ENCODE results near the gene DBNDD1. TPM values are rescaled to one million over a fixed set of nuclear protein-coding genes. Genes with fewer than 3 reads are reported as not detected.
"Not testable (repeated sequence)": the region's sequence is repeated elsewhere in the genome, so short reads cannot be mapped to it uniquely, and the experiment has no call there.

DBNDD1 gene
- total RNA-seq, 1 experiment from 2014 or later: 64.6 TPM

DNA sequence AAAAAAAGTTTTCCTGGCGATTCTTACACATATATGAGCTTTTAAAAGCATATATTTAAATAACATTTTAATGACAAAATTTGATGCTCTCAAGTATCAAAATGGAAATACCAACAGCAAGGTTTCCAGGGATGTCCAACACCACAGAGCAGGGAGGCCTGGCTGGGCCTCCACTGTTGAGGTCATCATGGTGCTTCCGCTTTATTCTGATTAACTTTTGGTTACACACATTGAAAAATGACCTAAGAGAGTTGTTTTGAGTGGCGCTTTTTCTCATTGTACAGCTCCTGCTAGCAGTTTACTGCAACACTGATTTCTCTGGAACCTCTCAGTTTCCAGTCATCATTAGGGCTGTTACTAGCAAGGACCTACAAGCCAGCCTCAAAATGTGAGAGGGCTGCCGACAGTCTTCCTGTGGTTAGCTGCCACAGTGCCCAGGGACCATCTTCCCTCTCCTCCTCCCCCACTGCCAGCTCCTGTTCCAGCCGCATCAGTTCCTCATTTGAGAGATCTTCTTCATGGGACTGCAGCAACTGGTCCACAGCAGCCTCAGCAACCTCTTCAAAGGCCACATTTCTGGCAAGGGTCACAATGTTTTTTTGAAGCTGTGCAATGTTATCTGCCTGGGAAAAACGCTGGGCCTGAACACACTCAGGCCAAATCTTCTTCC, 49.4 kb downstream of the DBNDD1 start:
- peaks cover 27% of the 10 kb centered on the region for H3K4me1 Mint-ChIP-seq (ENCODE audit: low read depth, unreplicated experiment)
- POLR2A ChIA-PET: interaction anchor here (0.7 to 0.8 kb wide), 3 partner anchors 17 to 493 kb away, joined by 3 to 4 read pairs (median 4); no protein-coding TSS in a partner anchor
- intact Hi-C loops (cut with micrococcal nuclease; ENCODE audit: unreplicated experiment): no loop called here

DNA sequence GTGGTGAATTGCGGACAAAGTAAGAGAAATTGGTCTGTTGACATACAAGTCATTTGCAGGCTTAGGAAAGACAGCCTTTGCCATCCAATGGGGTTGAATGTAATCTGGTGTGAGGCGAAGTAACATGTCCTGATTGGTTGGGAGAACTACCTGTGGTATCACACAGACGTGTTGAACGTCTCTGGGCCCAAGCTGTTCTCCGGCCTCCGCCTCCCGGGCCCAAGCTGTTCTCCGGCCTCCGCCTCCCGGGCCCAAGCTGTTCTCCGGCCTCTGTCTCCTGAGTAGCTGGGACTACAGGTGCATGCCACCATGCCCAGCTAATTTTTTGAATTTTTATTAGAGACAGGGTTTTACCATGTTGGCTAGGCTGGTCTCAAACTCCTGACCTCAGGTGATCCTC, 51.2 kb downstream of the DBNDD1 start:
- H3K4me3 ChIP-seq (ENCODE audit: low read depth, low read length); H3K9me3 Mint-ChIP-seq (ENCODE audit: unreplicated experiment); H3K27me3 Mint-ChIP-seq (ENCODE audit: insufficient read depth, unreplicated experiment); intact Hi-C loops (cut with micrococcal nuclease; ENCODE audit: unreplicated experiment); H3K27ac Mint-ChIP-seq (ENCODE audit: unreplicated experiment); H3K27me3 ChIP-seq (replicated peaks; ENCODE audit: control insufficient read depth, insufficient read depth, low read length); DNase-seq; H3K9me3 ChIP-seq; H3K4me3 Mint-ChIP-seq (ENCODE audit: unreplicated experiment); H3K36me3 ChIP-seq (ENCODE audit: control insufficient read depth, insufficient read depth, low read length); H3K4me1 ChIP-seq; BruUV-seq (replicated peaks); POLR2A ChIA-PET; CTCF ChIA-PET: not testable (repeated sequence)
- Mint-ChIP-seq H3K4me1 (ENCODE audit: low read depth, unreplicated experiment) (peaks cover 15% of the 10 kb centered on the region), H3K36me3 (ENCODE audit: insufficient read depth, unreplicated experiment) (peaks cover 45% of the 10 kb centered on the region)

More for the DNA sequence above, 49.4 kb downstream of the DBNDD1 start:
- CTCF ChIA-PET: no interaction called here
- Histone ChIP-seq H3K4me1 (peaks cover 14% of the 10 kb centered on the region), H3K9me3 (no peaks in the 10 kb centered on the region), H3K36me3 (ENCODE audit: control insufficient read depth, insufficient read depth, low read length) (peaks cover 6% of the 10 kb centered on the region), H3K4me3 (ENCODE audit: low read depth, low read length) (no peak overlapping the region), H3K27me3 (replicated peaks; ENCODE audit: control insufficient read depth, insufficient read depth, low read length) (no peaks in the 10 kb centered on the region)
- TF ChIP-seq, protein P1, sequence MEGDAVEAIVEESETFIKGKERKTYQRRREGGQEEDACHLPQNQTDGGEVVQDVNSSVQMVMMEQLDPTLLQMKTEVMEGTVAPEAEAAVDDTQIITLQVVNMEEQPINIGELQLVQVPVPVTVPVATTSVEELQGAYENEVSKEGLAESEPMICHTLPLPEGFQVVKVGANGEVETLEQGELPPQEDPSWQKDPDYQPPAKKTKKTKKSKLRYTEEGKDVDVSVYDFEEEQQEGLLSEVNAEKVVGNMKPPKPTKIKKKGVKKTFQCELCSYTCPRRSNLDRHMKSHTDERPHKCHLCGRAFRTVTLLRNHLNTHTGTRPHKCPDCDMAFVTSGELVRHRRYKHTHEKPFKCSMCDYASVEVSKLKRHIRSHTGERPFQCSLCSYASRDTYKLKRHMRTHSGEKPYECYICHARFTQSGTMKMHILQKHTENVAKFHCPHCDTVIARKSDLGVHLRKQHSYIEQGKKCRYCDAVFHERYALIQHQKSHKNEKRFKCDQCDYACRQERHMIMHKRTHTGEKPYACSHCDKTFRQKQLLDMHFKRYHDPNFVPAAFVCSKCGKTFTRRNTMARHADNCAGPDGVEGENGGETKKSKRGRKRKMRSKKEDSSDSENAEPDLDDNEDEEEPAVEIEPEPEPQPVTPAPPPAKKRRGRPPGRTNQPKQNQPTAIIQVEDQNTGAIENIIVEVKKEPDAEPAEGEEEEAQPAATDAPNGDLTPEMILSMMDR (IDR thresholded peaks at IDR 0.05; ENCODE audit: insufficient read depth in 1 of 2, low read depth in 1 of 2, low read length in 1 of 2, severe bottlenecking in 1 of 2, unreplicated experiment in 1 of 2): no peak
- DNase-seq: no peak
- Mint-ChIP-seq H3K9me3 (ENCODE audit: unreplicated experiment) (no peaks in the 10 kb centered on the region), H3K27ac (ENCODE audit: unreplicated experiment) (no peak overlapping the region), H3K4me3 (ENCODE audit: unreplicated experiment) (no peak overlapping the region), H3K36me3 (ENCODE audit: insufficient read depth, unreplicated experiment) (peaks cover 52% of the 10 kb centered on the region), H3K27me3 (ENCODE audit: insufficient read depth, unreplicated experiment) (no peaks in the 10 kb centered on the region)
- no TSS peak for BruUV-seq (replicated peaks)

GRCh38 chr16:89967436-89967835, 51.8 kb downstream of the DBNDD1 start:
- CTCF ChIA-PET; H3K36me3 ChIP-seq (ENCODE audit: control insufficient read depth, insufficient read depth, low read length); H3K4me3 Mint-ChIP-seq (ENCODE audit: unreplicated experiment); H3K9me3 Mint-ChIP-seq (ENCODE audit: unreplicated experiment); POLR2A ChIA-PET; H3K4me3 ChIP-seq (ENCODE audit: low read depth, low read length); H3K27me3 Mint-ChIP-seq (ENCODE audit: insufficient read depth, unreplicated experiment); H3K4me1 ChIP-seq; intact Hi-C loops (cut with micrococcal nuclease; ENCODE audit: unreplicated experiment); H3K27ac Mint-ChIP-seq (ENCODE audit: unreplicated experiment); H3K9me3 ChIP-seq; DNase-seq; H3K27me3 ChIP-seq (replicated peaks; ENCODE audit: control insufficient read depth, insufficient read depth, low read length): not testable (repeated sequence)
- TSS peak; percentile 12 for BruUV-seq (replicated peaks)
- Mint-ChIP-seq H3K36me3 (ENCODE audit: insufficient read depth, unreplicated experiment) (peaks cover 39% of the 10 kb centered on the region), H3K4me1 (ENCODE audit: low read depth, unreplicated experiment) (peaks cover 15% of the 10 kb centered on the region)

- TF ChIP-seq, protein P1 (IDR thresholded peaks at IDR 0.05; ENCODE audit: insufficient read depth in 1 of 2, low read depth in 1 of 2, low read length in 1 of 2, severe bottlenecking in 1 of 2, unreplicated experiment in 1 of 2): no peak
- no peak overlapping the region for H3K4me3 ChIP-seq (ENCODE audit: low read depth, low read length)
- H3K4me1 ChIP-seq: peaks cover 6% of the 10 kb centered on the region
- Mint-ChIP-seq H3K4me1 (ENCODE audit: low read depth, unreplicated experiment) (peaks cover 15% of the 10 kb centered on the region), H3K27ac (ENCODE audit: unreplicated experiment) (no peak overlapping the region), H3K9me3 (ENCODE audit: unreplicated experiment) (no peaks in the 10 kb centered on the region), H3K4me3 (ENCODE audit: unreplicated experiment) (no peak overlapping the region), H3K36me3 (ENCODE audit: insufficient read depth, unreplicated experiment) (peaks cover 32% of the 10 kb centered on the region), H3K27me3 (ENCODE audit: insufficient read depth, unreplicated experiment) (no peaks in the 10 kb centered on the region)
- DNase-seq: no peak
- no peaks in the 10 kb centered on the region for H3K27me3 ChIP-seq (replicated peaks; ENCODE audit: control insufficient read depth, insufficient read depth, low read length)
- CTCF ChIA-PET: no interaction called here
- POLR2A ChIA-PET: no interaction called here
- no TSS peak for BruUV-seq (replicated peaks)
- H3K9me3 ChIP-seq: no peaks in the 10 kb centered on the region
- intact Hi-C loops (cut with micrococcal nuclease; ENCODE audit: unreplicated experiment): no loop called here
- H3K36me3 ChIP-seq (ENCODE audit: control insufficient read depth, insufficient read depth, low read length): peaks cover 6% of the 10 kb centered on the region
Measured at GRCh38 chr16:89966756-89967155, 52.5 kb downstream of the DBNDD1 start.
